Measurements from ENCODE around the gene CLDN9. TPM values are rescaled to one million over a fixed set of nuclear protein-coding genes. Genes with fewer than 3 reads are reported as not detected.

Gene CLDN9
- total RNA-seq, 1 donor from 2014 or later = 0.75 TPM

DNA sequence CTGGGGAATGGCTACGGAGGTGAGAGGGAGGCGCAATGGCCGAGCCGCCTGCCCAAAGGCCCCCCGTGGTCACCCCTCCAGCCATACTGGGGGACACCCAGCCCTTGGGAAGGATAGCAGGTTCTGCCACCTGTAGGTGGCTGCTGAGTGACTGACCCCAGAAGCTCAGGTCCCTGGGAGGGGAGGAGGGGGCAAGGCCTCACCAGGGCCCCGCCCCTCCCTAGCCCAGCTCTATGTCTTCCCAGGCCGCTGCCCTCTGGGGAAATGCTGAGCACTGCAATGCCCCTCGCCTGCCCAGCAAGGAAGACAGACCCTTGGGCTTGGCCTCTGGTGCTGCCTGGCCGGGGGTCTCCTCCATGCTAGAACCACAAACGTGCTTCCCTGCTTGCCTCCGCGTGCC is 11.4 kb upstream of the CLDN9 start:
- TF ChIP-seq, protein P1, sequence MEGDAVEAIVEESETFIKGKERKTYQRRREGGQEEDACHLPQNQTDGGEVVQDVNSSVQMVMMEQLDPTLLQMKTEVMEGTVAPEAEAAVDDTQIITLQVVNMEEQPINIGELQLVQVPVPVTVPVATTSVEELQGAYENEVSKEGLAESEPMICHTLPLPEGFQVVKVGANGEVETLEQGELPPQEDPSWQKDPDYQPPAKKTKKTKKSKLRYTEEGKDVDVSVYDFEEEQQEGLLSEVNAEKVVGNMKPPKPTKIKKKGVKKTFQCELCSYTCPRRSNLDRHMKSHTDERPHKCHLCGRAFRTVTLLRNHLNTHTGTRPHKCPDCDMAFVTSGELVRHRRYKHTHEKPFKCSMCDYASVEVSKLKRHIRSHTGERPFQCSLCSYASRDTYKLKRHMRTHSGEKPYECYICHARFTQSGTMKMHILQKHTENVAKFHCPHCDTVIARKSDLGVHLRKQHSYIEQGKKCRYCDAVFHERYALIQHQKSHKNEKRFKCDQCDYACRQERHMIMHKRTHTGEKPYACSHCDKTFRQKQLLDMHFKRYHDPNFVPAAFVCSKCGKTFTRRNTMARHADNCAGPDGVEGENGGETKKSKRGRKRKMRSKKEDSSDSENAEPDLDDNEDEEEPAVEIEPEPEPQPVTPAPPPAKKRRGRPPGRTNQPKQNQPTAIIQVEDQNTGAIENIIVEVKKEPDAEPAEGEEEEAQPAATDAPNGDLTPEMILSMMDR (IDR thresholded peaks at IDR 0.05) = no peak
- Histone ChIP-seq H3K4me1 (no peaks in the 10 kb centered on the region), H3K27me3 (peaks cover 13% of the 10 kb centered on the region), H3K4me3 (no peak overlapping the region), H3K36me3 (no peaks in the 10 kb centered on the region), H3K9me3 (no peaks in the 10 kb centered on the region), H3K27ac (no peak overlapping the region)
- intact Hi-C loops (cut with DNase I) = no loop called here
- DNase-seq (no peak), ATAC-seq (no peak)

DNA sequence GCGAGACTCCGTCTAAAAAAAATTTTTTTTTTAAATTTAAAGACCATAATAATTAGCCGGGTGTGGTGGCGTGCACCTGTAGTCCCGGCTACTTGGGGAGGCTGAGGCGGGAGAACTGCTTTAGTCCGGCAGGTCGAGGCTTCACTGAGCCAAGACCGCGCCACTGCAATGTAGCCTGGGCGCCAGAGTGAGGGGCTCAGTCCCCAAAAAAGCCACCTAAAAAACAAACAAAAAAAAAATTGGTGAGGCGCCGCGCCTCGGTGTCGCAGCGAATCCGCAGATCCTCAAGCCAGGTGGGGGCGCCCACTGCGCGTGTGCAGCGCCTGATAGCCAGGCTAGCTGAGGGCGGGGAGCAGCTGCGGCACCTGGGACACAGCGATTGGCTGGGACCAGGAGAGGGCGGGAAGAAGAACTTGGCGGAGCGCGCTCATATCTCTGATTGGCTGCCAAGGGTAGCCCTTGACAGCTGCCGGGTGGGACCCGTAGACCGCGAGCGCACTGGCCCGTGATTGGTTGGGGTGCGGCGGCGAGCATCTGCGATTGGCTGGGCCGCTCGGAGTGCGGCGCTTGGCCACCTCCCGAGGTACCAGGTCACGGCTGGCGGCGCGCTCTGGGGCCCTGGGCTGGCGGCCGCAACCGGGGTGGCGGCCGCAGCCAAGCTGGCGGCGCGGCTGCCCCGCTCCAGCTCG is 9.0 kb upstream of the CLDN9 start:
- peak; percentile 97 for ATAC-seq
- TF ChIP-seq, protein P1 (IDR thresholded peaks at IDR 0.05) = peak; percentile 56
- intact Hi-C loops (cut with DNase I) = no loop called here
- no peak overlapping the region for H3K27ac ChIP-seq
- no peaks in the 10 kb centered on the region for H3K36me3 ChIP-seq
- H3K4me1 ChIP-seq = peaks cover 18% of the 10 kb centered on the region
- H3K9me3 ChIP-seq = no peaks in the 10 kb centered on the region
- peaks cover 13% of the 10 kb centered on the region for H3K27me3 ChIP-seq
- H3K4me3 ChIP-seq = no peak overlapping the region
- peak; percentile 98 for DNase-seq

DNA sequence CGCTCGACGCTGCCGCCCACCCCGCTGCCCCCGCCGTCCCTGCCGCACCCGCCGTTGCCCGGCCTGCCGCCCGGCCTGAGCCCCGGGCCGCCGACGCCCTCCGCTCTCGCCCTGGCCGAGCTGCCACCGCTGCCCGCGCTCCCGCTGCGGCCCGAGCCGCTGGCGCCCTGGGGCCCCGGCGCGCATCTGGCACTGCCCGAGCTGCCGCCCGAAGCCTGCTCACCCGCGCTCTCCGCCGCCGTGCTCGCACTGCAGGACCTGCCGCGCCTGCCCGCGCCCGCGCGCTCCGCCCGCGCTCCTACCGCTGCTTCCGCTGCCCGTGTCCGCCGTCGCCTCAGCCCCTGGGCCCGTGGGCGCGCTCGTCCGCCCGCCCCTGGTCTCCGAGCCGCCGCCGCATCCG is 8.4 kb upstream of the CLDN9 start:
- no peaks in the 10 kb centered on the region for H3K36me3 ChIP-seq
- DNase-seq = no peak
- TF ChIP-seq, protein P1 (IDR thresholded peaks at IDR 0.05) = no peak
- H3K4me3 ChIP-seq = no peak overlapping the region
- intact Hi-C loops (cut with DNase I) = no loop called here
- H3K4me1 ChIP-seq = peaks cover 19% of the 10 kb centered on the region
- no peaks in the 10 kb centered on the region for H3K9me3 ChIP-seq
- no peak overlapping the region for H3K27ac ChIP-seq
- peaks cover 15% of the 10 kb centered on the region for H3K27me3 ChIP-seq
- ATAC-seq = no peak

DNA sequence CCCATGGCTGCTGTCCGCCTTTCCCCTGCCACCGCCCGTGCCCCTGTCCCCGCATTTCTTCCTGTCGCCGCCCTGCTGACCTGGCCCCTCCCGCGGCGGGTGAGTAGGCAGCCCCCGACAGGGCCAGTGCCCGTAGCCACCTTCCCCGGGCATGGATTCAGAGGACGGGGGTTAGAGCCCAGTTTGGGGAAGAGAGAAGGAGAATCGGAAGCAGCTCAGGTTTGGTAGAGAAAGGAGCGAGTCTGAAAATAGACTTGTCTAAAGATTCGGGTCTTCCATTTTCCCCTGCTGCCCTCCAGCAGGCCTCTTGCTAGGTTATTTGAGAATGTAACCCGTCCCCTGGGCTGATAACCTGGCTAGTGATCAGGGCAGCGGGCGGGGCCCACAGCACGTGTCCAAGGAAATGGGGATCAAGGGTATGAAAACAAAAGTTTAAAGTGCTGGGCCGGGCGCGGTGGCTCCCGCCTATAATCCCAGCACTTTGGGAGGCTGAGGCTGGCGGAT is 7.9 kb upstream of the CLDN9 start:
- DNase-seq (peak; percentile 83), ATAC-seq (peak; percentile 6)
- H3K4me3 ChIP-seq = peak overlapping the region; percentile 37
- peak overlapping the region; percentile 60 for H3K27ac ChIP-seq
- TF ChIP-seq, protein P1 (IDR thresholded peaks at IDR 0.05) = no peak
- H3K27me3 ChIP-seq = peaks cover 20% of the 10 kb centered on the region
- peaks cover 19% of the 10 kb centered on the region for H3K4me1 ChIP-seq
- H3K9me3 ChIP-seq = no peaks in the 10 kb centered on the region
- intact Hi-C loops (cut with DNase I) = no loop called here
- no peaks in the 10 kb centered on the region for H3K36me3 ChIP-seq

DNA sequence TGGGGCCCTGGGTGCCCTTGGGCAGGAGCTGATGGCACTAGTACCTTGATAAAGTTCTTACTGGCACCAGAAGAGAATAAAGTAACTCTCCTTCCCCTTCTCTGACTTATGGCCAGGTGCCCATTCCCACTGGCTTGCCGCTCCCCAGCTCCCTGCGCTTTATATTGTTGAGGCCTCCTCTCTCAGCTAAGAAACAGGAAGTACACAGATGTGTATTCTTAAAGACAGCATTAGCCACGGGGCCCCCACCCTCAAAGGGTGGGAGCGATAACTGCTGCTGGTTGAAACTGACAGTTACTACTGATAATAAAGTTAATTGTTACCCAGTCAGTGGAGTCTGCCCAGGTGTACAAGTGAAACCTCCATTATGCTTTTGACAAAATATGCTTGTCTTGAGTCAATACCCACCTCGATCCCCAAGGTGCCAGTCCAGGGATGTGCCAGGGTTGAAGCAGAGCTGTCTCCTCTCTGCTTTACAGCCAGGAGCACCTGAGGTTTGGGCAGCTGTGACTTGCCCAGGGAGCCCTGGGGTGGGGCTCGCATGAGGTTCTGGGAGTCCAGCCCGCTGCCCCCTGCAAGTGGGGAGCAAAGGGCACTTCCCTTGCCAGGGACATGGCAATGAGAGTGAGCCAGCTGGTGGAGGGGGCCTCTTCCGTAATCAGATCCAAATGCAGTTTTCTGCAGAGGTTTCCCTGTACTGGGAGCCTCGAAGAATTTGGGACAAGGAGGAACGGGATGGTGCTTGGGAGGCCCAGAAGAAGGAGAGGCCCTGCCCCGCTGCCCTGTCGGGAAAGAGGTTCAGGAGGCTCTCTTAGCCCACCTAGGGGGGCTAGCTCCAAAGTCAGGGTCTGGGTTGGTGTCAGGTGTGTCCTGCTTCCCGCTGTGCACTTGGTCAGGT is 5.4 kb upstream of the CLDN9 start:
- intact Hi-C loops (cut with DNase I) = no loop called here
- Histone ChIP-seq H3K4me3 (no peak overlapping the region), H3K27me3 (peaks cover 27% of the 10 kb centered on the region), H3K9me3 (no peaks in the 10 kb centered on the region), H3K36me3 (no peaks in the 10 kb centered on the region), H3K4me1 (peaks cover 22% of the 10 kb centered on the region), H3K27ac (peak overlapping the region; percentile 45)
- TF ChIP-seq, protein P1 (IDR thresholded peaks at IDR 0.05) = no peak
- ATAC-seq (no peak), DNase-seq (no peak)

All from upper lobe of right lung (tissue), 1 donor.